ENCODE results near the gene SRGAP2B. TPM values are rescaled to one million over a fixed set of nuclear protein-coding genes. Genes with fewer than 3 reads are reported as not detected.
"Not testable (repeated sequence)": the region's sequence is repeated elsewhere in the genome, so short reads cannot be mapped to it uniquely, and the experiment has no call there.

SRGAP2B gene
- total RNA-seq, 1 donor from 2014 or later, result 46.1 TPM

- DNase-seq (ENCODE audit: low spot score), result not testable (repeated sequence)
Measured at GRCh38 chr1:145047553-145047952, 47.6 kb downstream of the SRGAP2B start.

GRCh38 chr1:145045571-145046273, 49.4 kb downstream of the SRGAP2B start:
- DNase-seq (ENCODE audit: low spot score), result not testable (repeated sequence)

- not testable (repeated sequence) for DNase-seq (ENCODE audit: low spot score)
Measured at GRCh38 chr1:145041519-145041918, 53.6 kb downstream of the SRGAP2B start.

GRCh38 chr1:145036019-145036418, 59.1 kb downstream of the SRGAP2B start:
- not testable (repeated sequence) for DNase-seq (ENCODE audit: low spot score)

GRCh38 chr1:145033523-145033922, 61.6 kb downstream of the SRGAP2B start:
- not testable (repeated sequence) for DNase-seq (ENCODE audit: low spot score)

- DNase-seq (ENCODE audit: low spot score), result not testable (repeated sequence)
Measured at GRCh38 chr1:145027251-145027650, 67.9 kb downstream of the SRGAP2B start.

GRCh38 chr1:145025286-145025685, 69.8 kb downstream of the SRGAP2B start:
- DNase-seq (ENCODE audit: low spot score), result not testable (repeated sequence)

GRCh38 chr1:145022259-145022658, 72.9 kb downstream of the SRGAP2B start:
- not testable (repeated sequence) for DNase-seq (ENCODE audit: low spot score)

GRCh38 chr1:145021749-145022148, 73.4 kb downstream of the SRGAP2B start:
- not testable (repeated sequence) for DNase-seq (ENCODE audit: low spot score)

GRCh38 chr1:145019709-145020108, 75.4 kb downstream of the SRGAP2B start:
- not testable (repeated sequence) for DNase-seq (ENCODE audit: low spot score)

GRCh38 chr1:145017725-145018124, 77.4 kb downstream of the SRGAP2B start:
- DNase-seq (ENCODE audit: low spot score), result not testable (repeated sequence)

- DNase-seq (ENCODE audit: low spot score), result not testable (repeated sequence)
Measured at GRCh38 chr1:145016492-145016862, 78.7 kb downstream of the SRGAP2B start.

GRCh38 chr1:145015744-145016491, 79.2 kb downstream of the SRGAP2B start:
- not testable (repeated sequence) for DNase-seq (ENCODE audit: low spot score)

- not testable (repeated sequence) for DNase-seq (ENCODE audit: low spot score)
Measured at GRCh38 chr1:145013353-145013752, 81.8 kb downstream of the SRGAP2B start.

- not testable (repeated sequence) for DNase-seq (ENCODE audit: low spot score)
Measured at GRCh38 chr1:145011811-145012210, 83.3 kb downstream of the SRGAP2B start.

GRCh38 chr1:145010580-145010979, 84.5 kb downstream of the SRGAP2B start:
- DNase-seq (ENCODE audit: low spot score), result not testable (repeated sequence)

- DNase-seq (ENCODE audit: low spot score), result not testable (repeated sequence)
Measured at GRCh38 chr1:145009928-145010327, 85.2 kb downstream of the SRGAP2B start.

GRCh38 chr1:145008388-145008787, 86.7 kb downstream of the SRGAP2B start:
- DNase-seq (ENCODE audit: low spot score), result not testable (repeated sequence)

GRCh38 chr1:145005142-145005541, 90.0 kb downstream of the SRGAP2B start:
- DNase-seq (ENCODE audit: low spot score), result not testable (repeated sequence)

GRCh38 chr1:145001381-145001780, 93.7 kb downstream of the SRGAP2B start:
- DNase-seq (ENCODE audit: low spot score), result not testable (repeated sequence)

- DNase-seq (ENCODE audit: low spot score), result not testable (repeated sequence)
Measured at GRCh38 chr1:145000743-145001326, 94.3 kb downstream of the SRGAP2B start.
